Measurements from ENCODE around the gene CHTF18. TPM values are rescaled to one million over a fixed set of nuclear protein-coding genes. Genes with fewer than 3 reads are reported as not detected.
A peak's percentile ranks its signal among the peaks of the same experiment; 100 is the strongest.

Gene CHTF18
- total and polyA plus RNA-seq, 9 of the 15 experiments (the other 6 are each of a cell fraction or from before 2014, with no cell fraction given): 2.5 to 123 (median 17.0) TPM

- Histone ChIP-seq H3K36me3 (ENCODE audit: control insufficient read depth, insufficient read depth, low read length) (no peaks in the 10 kb centered on the region), H3K27ac (ENCODE audit: extremely low read depth, low read depth, low read length) (peak overlapping the region; percentile 95), H3K4me2 (ENCODE audit: insufficient read depth, low read length) (peak overlapping the region; percentile 96), H3K9me1 (ENCODE audit: control insufficient read depth, insufficient read depth, low read length) (no peaks in the 10 kb centered on the region), H3K4me3 (peak overlapping the region; percentile 98), H3K27me3 (ENCODE audit: control insufficient read depth in 2 of 2, insufficient read depth in 2 of 2, low read length in 2 of 2) (peaks cover 7 to 19% of the 10 kb centered on the region in 2 experiments; a peak in 4 of 5 replicates), H3K4me1 (replicated peaks in 1 of 2; ENCODE audit: control insufficient read depth in 2 of 2, insufficient read depth in 2 of 2, low read length in 2 of 2) (peaks cover 4 to 65% of the 10 kb centered on the region in 2 experiments; a peak in 4 of 5 replicates), H3K79me2 (ENCODE audit: control insufficient read depth, insufficient read depth, low read length) (peaks cover 6% of the 10 kb centered on the region; the same call in 2 of the 3 replicates), H2AFZ (ENCODE audit: low read depth, low read length) (peak overlapping the region; percentile 100), H4K20me1 (replicated peaks; ENCODE audit: control insufficient read depth, insufficient read depth, low read length) (peaks cover 2% of the 10 kb centered on the region; the same call in 1 of the 2 replicates), H3K9ac (ENCODE audit: insufficient read depth in 1 of 2, low read depth in 2 of 2, low read length in 2 of 2) (peak overlapping the region; percentile 94 to 97), H3K9me3 (replicated peaks; ENCODE audit: control insufficient read depth, insufficient read depth, low read depth, low read length) (no peaks in the 10 kb centered on the region)
- under 1% methylated on average over 65 of the region's 80 CpGs for WGBS (ENCODE audit: insufficient coverage, low coverage, missing lambda C conversion rate)
- in situ Hi-C loops (cut with MboI): no loop called here
- DNase-seq (ENCODE audit: extremely low read depth in 1 of 4, low spot score in 3 of 4) (peak; percentile 94 to 98 (median 96)), ATAC-seq (peak; percentile 98), FAIRE-seq (peak; percentile 99)
- ChIA-PET POLR2A (interaction anchor here (0.8 to 1.1 kb wide), 4 partner anchors 86 to 95 kb away, joined by 3 to 5 read pairs (median 3); partner anchors contain the start of gene ANTKMT), CTCF (ENCODE audit: low intra/inter-chr PET ratio) (interaction anchor here (0.5 kb wide), 1 partner anchor 241 kb away, joined by 3 read pairs; no protein-coding TSS in a partner anchor)
- BruUV-seq (replicated peaks): TSS peak; percentile 85
- intact Hi-C loops (cut with micrococcal nuclease): loop anchor here (5.0 kb wide), 1 partner anchor 95 kb away; no protein-coding TSS in a partner anchor
- TF ChIP-seq POLR2A (conservative IDR thresholded peaks at IDR 0.05): peak; percentile 88
- TF ChIP-seq ATF2 (CRISPR knock-in tag; IDR thresholded peaks at IDR 0.05): peak; percentile 86
- peak; percentile 79 for TF ChIP-seq ATF1 (CRISPR knock-in tag; IDR thresholded peaks at IDR 0.05)
- peak; percentile 99 for TF ChIP-seq ATF1 (tag; IDR thresholded peaks at IDR 0.05)
- peak; percentile 89 for TF ChIP-seq PCBP1 (IDR thresholded peaks at IDR 0.05; ENCODE audit: low read depth, low read length, poor library complexity, severe bottlenecking)
- peak; percentile 10; the same call in 1 of the 2 replicates for TF ChIP-seq NR1H2 (CRISPR knock-in tag; IDR thresholded peaks at IDR 0.05)
- TF ChIP-seq ETV6 (IDR thresholded peaks at IDR 0.05; ENCODE audit: borderline replicate concordance in 1 of 2, low read depth in 2 of 2, low read length in 1 of 2): peak; percentile 73 to 77; a peak in 3 of 4 replicates
- no peak for TF ChIP-seq ETV6 (CRISPR knock-in tag; IDR thresholded peaks at IDR 0.05; ENCODE audit: borderline replicate concordance)
These were observed 19.1 kb downstream of the CHTF18 start for GRCh38 chr16:807347-808084.
